HG03457 (cell line): ENCODE measurements around the gene NPAS4.
"Not testable (repeated sequence)": the region's sequence is repeated elsewhere in the genome, so short reads cannot be mapped to it uniquely, and the experiment has no call there.

Experiments used
- ATAC-seq: cut with Tn5 transposase; IDR thresholded peaks from one replicate; pipeline ENCODE4 v1.9.1; 2021; ENCODE audit warnings: moderate number of reproducible peaks; ENCODE audit not compliant: unreplicated experiment

NPAS4 gene

DNA sequence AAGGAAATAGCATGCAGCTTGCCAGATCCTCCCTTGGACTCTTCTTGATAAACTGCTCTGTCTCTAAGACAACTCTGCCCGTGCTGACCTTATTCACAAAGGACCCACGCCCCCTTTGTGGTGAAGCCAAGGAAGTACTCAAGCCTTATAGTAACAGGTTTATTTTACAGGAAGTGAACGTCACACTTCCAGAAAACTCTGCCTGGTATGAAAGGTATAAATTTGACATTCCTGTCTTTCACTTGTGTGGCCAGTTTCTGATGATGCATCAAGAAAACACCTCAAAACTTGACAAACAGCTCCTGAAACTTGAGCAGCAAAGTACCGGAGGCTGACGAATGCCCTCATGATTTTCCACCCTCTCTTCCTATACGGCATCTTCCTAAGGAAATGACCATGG, 33.4 kb downstream of the NPAS4 start:
- no peak for ATAC-seq

- ATAC-seq: no peak
Measured at GRCh38 chr11:66454828-66455227, 34.0 kb downstream of the NPAS4 start.

- no peak for ATAC-seq
Measured at GRCh38 chr11:66457826-66458225, 37.0 kb downstream of the NPAS4 start.

DNA sequence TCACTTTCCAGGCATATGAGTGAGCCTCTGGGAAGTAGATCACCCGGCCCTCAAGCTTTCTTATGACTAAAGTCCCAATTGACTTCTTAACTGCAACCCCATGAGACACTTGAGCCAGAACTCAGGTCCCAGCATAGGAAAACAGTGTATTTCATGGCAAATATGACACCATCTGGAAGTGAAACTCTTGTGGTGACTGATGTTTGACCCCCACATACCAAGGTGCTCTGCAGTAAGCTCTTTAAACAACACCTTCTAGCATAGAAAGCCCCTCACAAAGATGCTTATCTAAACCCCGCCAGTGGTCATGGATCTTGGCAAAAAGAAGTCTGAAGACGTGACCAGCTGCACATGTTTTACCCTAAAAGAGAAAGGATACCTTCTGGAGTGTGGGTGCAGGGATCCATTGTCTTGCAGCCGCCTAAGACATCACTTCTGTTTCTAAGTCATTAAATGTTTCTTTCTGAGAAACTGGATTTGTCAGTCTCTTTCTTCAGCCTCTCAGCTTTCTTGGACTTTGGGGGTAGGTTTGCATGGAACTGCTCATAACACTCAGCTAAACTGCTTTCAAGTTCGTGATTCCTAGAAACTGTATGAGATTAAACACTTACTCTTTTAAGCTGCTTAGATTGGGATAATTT, 38.4 kb downstream of the NPAS4 start:
- ATAC-seq: no peak

DNA sequence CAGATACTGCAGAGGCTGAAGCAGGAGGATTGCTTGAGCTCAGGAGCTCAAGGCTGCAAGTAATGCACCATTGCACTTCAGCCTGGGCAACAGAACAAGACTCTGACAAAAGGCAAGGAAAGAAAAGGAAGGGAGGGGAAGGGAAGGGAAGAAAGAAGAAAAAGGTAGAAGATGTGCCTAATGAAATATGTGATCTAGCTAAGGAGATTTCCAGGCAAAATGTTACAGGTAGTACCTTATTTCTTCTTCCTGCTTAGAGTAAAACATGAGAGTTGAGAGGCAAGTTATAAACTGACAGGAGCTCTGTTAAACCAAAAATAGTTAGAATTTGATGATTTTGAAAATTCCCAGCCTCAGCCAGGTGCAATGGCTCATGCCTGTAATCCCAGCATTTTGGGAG, 41.2 kb downstream of the NPAS4 start:
- ATAC-seq: no peak

- no peak for ATAC-seq
Measured at GRCh38 chr11:66462911-66463310, 42.1 kb downstream of the NPAS4 start.

GRCh38 chr11:66464116-66464515, 43.3 kb downstream of the NPAS4 start:
- ATAC-seq: not testable (repeated sequence)

- ATAC-seq: no peak
Measured at GRCh38 chr11:66464916-66465315, 44.1 kb downstream of the NPAS4 start.

DNA sequence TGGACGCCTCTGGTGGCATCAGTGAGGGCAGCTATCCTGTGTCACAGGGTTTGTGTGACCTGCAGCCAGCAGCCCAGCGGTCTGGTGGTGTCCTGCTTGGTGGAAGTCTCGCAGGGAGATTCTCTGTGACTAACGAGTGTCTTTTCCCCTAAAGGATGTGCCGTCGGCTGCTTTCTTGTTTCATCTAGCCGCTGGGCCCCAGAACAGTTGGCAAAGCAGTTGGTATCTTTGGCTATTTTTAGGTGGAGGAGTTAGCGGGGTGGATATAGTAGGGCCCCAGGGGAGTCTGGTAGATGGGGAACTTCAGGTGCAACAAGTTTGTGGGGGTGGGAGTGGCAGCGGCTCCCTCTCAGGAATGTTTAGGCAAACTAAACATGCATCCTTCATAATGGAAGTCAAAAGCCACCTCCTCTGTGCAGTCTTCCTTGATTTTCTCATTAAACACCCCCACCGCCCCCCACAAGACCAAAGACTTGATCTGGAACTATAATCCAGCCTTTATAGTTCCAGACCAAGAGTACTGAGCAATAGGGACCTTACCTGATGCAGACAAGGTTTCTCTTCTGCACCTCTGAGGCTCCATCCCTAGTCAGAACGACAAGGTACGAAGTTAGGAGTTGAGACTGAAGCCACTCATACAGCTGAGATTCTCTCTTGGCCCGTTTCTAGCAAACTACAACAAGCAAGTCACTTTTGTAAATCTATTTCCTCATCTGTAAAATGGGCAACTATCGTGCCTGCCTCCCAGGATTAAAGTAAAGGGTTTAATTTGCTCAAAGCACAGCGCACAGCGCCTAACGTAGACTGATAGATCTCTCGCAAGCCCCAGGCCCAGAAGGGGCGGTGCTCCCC, 44.8 kb downstream of the NPAS4 start:
- ATAC-seq: no peak

GRCh38 chr11:66466225-66467033, 45.6 kb downstream of the NPAS4 start, which contains the start of gene PELI3:
PELI3 (plus strand) TSS chr11:66466905; CDS start chr11:66468129, 1,224 bp downstream.
- ATAC-seq: peak; percentile 64

- ATAC-seq: no peak
Measured at GRCh38 chr11:66467034-66467659, 46.3 kb downstream of the NPAS4 start.

- ATAC-seq: no peak
Measured at GRCh38 chr11:66467756-66468155, 46.9 kb downstream of the NPAS4 start.

DNA sequence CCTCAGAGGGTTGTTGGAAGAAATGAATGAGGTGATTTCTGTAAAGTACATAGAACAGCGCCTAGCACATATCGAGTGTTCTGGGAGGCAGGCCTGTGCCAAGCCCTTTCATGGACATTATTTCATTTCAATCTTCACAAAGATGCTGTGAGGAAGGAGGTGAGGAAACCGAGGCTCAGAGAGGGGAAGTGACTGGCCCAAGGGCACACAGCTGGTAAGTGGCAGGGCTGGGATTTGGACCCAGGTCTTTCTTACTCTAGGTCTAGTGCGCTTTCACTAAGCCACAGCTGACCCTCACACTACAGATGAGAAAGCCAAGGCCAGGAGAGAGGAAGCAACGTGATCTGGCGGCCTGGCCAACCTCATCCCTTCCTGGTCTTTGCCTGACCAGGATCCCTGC, 47.9 kb downstream of the NPAS4 start:
- ATAC-seq: no peak

GRCh38 chr11:66469441-66469840, 48.6 kb downstream of the NPAS4 start:
- ATAC-seq: no peak

DNA sequence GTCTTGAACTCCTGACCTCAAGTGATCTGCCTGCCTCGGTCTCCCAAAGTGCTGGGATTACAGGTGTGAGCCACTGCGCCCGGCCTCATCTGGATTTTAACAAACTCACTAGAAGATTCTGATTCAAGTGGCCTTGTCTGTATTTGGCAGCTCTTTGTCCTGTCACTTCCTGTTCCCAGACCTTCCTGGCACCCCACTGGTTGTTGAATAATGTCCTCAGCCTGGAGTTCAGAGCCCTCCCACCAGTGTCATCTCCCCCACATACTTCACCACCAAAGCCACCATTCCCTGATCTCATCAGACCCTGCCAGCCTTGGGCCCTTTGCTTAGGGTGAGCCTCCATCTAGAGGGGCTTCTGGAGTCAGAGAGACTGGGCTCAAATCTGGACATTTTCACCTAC, 49.2 kb downstream of the NPAS4 start:
- no peak for ATAC-seq

DNA sequence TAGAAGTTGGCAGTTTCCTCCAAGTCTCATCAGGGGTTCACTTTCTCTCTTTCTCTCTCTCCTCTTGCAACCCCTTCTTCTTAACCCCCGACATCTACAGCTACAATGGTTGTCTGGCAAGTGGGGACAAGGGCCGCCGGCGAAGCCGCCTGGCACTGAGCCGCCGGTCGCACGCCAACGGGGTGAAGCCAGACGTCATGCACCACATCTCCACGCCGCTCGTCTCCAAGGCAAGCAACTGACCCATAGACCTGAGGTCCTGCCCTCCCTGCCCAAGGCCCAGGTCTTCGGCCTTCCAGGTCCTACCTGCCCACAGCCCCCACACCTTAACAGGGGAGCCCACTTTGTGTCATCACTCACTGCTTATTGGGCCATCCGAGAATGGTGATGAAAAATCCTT, 50.3 kb downstream of the NPAS4 start:
- no peak for ATAC-seq

GRCh38 chr11:66472054-66472453, 51.2 kb downstream of the NPAS4 start:
- ATAC-seq: no peak

DNA sequence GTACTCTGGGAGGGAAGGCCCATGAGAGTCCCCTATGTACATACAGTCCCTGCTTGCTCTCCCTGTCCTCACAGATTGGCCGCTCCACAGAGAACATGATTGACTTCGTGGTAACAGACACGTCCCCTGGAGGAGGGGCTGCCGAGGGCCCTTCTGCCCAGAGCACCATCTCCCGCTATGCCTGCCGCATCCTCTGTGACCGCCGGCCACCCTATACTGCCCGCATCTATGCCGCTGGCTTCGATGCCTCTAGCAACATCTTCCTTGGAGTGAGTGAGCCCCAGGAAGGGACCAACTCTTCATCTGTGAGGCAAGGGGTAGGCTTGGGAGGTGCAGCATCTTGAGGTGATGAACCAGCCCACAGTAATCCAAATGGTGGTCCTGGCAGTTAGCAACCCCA, 52.3 kb downstream of the NPAS4 start:
- ATAC-seq: no peak

GRCh38 chr11:66473608-66474515, 53.0 kb downstream of the NPAS4 start:
- no peak for ATAC-seq
